HEK293 (cell line): ENCODE measurements around the gene GRHL3.

Experiments
- CTCF ChIA-PET: fragments of 350-600 bp; formaldehyde crosslinking; extraction: SDS; loops from one replicate; lab custom pipeline; 2021; ENCODE audit warnings: antibody characterized with exemption; lab: Yijun Ruan, JAX
- POLR2A ChIA-PET: fragments of 300-600 bp; formaldehyde crosslinking; extraction: SDS; loops from one replicate; lab custom pipeline; 2020; ENCODE audit warnings: antibody characterized with exemption, inconsistent platforms; lab: Yijun Ruan, JAX
- H3K27ac ChIP-seq: fragments of 200-500 bp; sonication (Bioruptor generic); 2 replicates; pipeline ENCODE4 v1.5.1; 2014; ENCODE audit warnings: low read depth, low read length, control low read depth, inconsistent platforms; ENCODE audit errors: extremely low read depth
- H3K36me3 ChIP-seq, 2 experiments: fragments of 200-500 bp in 1 of 2; sonication (Bioruptor generic) in 1 of 2; 1 replicate in 1 of 2; 2 replicates in 1 of 2; pipeline ENCODE4 v1.5.1; 2014 to 2017; ENCODE audit warnings: inconsistent platforms in 2 of 2, low read length in 2 of 2; ENCODE audit not compliant: control insufficient read depth in 2 of 2, insufficient read depth in 1 of 2
- H3K4me1 ChIP-seq: fragments of 200-500 bp; sonication (Bioruptor generic); 2 replicates; pipeline ENCODE4 v1.5.1; 2014; ENCODE audit warnings: mild to moderate bottlenecking, low read length, inconsistent platforms; ENCODE audit not compliant: control insufficient read depth, insufficient read depth
- H3K4me3 ChIP-seq: 2 replicates; pipeline ENCODE4 v1.5.1; 2011; ENCODE audit warnings: low read depth, mild to moderate bottlenecking, control low read depth, low read length, moderate library complexity
- H3K9me3 ChIP-seq: fragments of 200-500 bp; sonication (Bioruptor generic); 2 replicates; pipeline ENCODE4 v1.5.1; 2014; ENCODE audit warnings: low read depth, low read length, inconsistent platforms; ENCODE audit not compliant: control insufficient read depth, insufficient read depth
- GLI4 ChIP-seq: fragments of 450-650 bp; formaldehyde crosslinking; IDR thresholded peaks from 2 replicates; pipeline ENCODE4 v1.5.1; 2016; ENCODE audit warnings: missing biosample characterization, missing genetic modification characterization
- HOXC10 ChIP-seq: sonication (generic); formaldehyde crosslinking; IDR thresholded peaks from 2 replicates; pipeline ENCODE4 v1.8.1; 2023; ENCODE audit warnings: mild to moderate bottlenecking, missing genetic modification reagents
- IKZF3 ChIP-seq: fragments of 450-650 bp; IDR thresholded peaks from 2 replicates; pipeline ENCODE4 v1.5.0; 2018; ENCODE audit warnings: missing biosample characterization, mild to moderate bottlenecking, missing genetic modification characterization, moderate library complexity
- ZBTB48 ChIP-seq: fragments of 450-650 bp; formaldehyde crosslinking; IDR thresholded peaks from 2 replicates; pipeline ENCODE4 v1.5.1; 2016; ENCODE audit warnings: missing biosample characterization, missing genetic modification characterization
- ZBTB7A ChIP-seq: fragments of 450-650 bp; formaldehyde crosslinking; IDR thresholded peaks from 2 replicates; pipeline ENCODE4 v1.5.1; 2016; ENCODE audit warnings: low read depth, missing biosample characterization, missing genetic modification characterization
- ZNF16 ChIP-seq: fragments of 450-650 bp; formaldehyde crosslinking; IDR thresholded peaks from 2 replicates; pipeline ENCODE4 v1.5.1; 2016; ENCODE audit warnings: low read depth, missing biosample characterization, missing genetic modification characterization
- ZNF174 ChIP-seq: fragments of 450-650 bp; formaldehyde crosslinking; IDR thresholded peaks from 2 replicates; pipeline ENCODE4 v1.5.0; 2017; ENCODE audit warnings: missing biosample characterization, mild to moderate bottlenecking, missing genetic modification characterization
- ZNF202 ChIP-seq: fragments of 450-650 bp; formaldehyde crosslinking; IDR thresholded peaks from 2 replicates; pipeline ENCODE4 v1.5.1; 2016; ENCODE audit warnings: missing biosample characterization, missing genetic modification characterization, borderline replicate concordance
- ZNF362 ChIP-seq: fragments of 450-650 bp; formaldehyde crosslinking; IDR thresholded peaks from 2 replicates; pipeline ENCODE4 v1.5.1; 2016; ENCODE audit warnings: missing biosample characterization, missing genetic modification characterization
- ZNF391 ChIP-seq: fragments of 450-650 bp; formaldehyde crosslinking; IDR thresholded peaks from 2 replicates; pipeline ENCODE4 v1.5.1; 2016; ENCODE audit warnings: low read depth, missing biosample characterization, missing genetic modification characterization, borderline replicate concordance
- ZNF48 ChIP-seq: fragments of 450-650 bp; formaldehyde crosslinking; IDR thresholded peaks from 2 replicates; pipeline ENCODE4 v1.5.1; 2016; ENCODE audit warnings: missing biosample characterization, missing genetic modification characterization
- ZNF513 ChIP-seq: fragments of 450-650 bp; IDR thresholded peaks from 2 replicates; pipeline ENCODE4 v1.5.1; 2018; ENCODE audit warnings: missing biosample characterization, missing genetic modification characterization
- ZNF555 ChIP-seq: fragments of 450-650 bp; formaldehyde crosslinking; conservative IDR thresholded peaks from 2 replicates; pipeline ENCODE4 v1.5.1; 2017; ENCODE audit warnings: missing biosample characterization, mild to moderate bottlenecking, missing genetic modification characterization, inconsistent platforms
- ZNF560 ChIP-seq: fragments of 450-650 bp; formaldehyde crosslinking; IDR thresholded peaks from 2 replicates; pipeline ENCODE4 v1.5.1; 2017; ENCODE audit warnings: missing biosample characterization, missing genetic modification characterization, borderline replicate concordance
- ZNF621 ChIP-seq: fragments of 450-650 bp; formaldehyde crosslinking; IDR thresholded peaks from 2 replicates; pipeline ENCODE4 v1.5.1; 2017; ENCODE audit warnings: missing biosample characterization, missing genetic modification characterization
- ZNF654 ChIP-seq: fragments of 450-650 bp; formaldehyde crosslinking; IDR thresholded peaks from 2 replicates; pipeline ENCODE4 v1.5.1; 2016; ENCODE audit warnings: low read depth, missing biosample characterization, missing genetic modification characterization
- ZNF692 ChIP-seq: fragments of 450-650 bp; formaldehyde crosslinking; IDR thresholded peaks from 2 replicates; pipeline ENCODE4 v1.5.1; 2016; ENCODE audit warnings: missing biosample characterization, missing genetic modification characterization
- ZNF701 ChIP-seq: fragments of 450-650 bp; formaldehyde crosslinking; IDR thresholded peaks from 2 replicates; pipeline ENCODE4 v1.5.1; 2016; ENCODE audit warnings: missing biosample characterization, missing genetic modification characterization
- ZNF707 ChIP-seq: fragments of 450-650 bp; formaldehyde crosslinking; IDR thresholded peaks from 2 replicates; pipeline ENCODE4 v1.5.1; 2016; ENCODE audit warnings: missing biosample characterization, missing genetic modification characterization
- ZNF791 ChIP-seq: fragments of 450-650 bp; formaldehyde crosslinking; IDR thresholded peaks from 2 replicates; pipeline ENCODE4 v1.5.1; 2016; ENCODE audit warnings: missing biosample characterization, missing genetic modification characterization
- ZSCAN18 ChIP-seq: fragments of 450-650 bp; formaldehyde crosslinking; IDR thresholded peaks from 2 replicates; pipeline ENCODE4 v1.5.1; 2016; ENCODE audit warnings: missing biosample characterization, missing genetic modification characterization

The GRHL3 gene

GRCh38 chr1:24311234-24311633 is 7.9 kb upstream of the GRHL3 start:
- no peak for TF ChIP-seq ZNF202 (tag by site-specific recombination)
- no peak for TF ChIP-seq ZBTB48 (tag by site-specific recombination)
- no peak overlapping the region for H3K27ac ChIP-seq
- no peaks in the 10 kb centered on the region for H3K36me3 ChIP-seq
- ChIA-PET POLR2A (no interaction called here), CTCF (interaction anchor here (0.8 to 4.2 kb wide), 2 partner anchors 80 to 110 kb away, joined by 3 to 23 read pairs; no protein-coding TSS in a partner anchor)
- no peaks in the 10 kb centered on the region for H3K4me1 ChIP-seq
- H3K4me3 ChIP-seq = no peak overlapping the region
- no peaks in the 10 kb centered on the region for H3K9me3 ChIP-seq

GRCh38 chr1:24311741-24312140 is 7.4 kb upstream of the GRHL3 start:
- POLR2A ChIA-PET = interaction anchor here (1.4 kb wide), 1 partner anchor 10 kb away, joined by 4 read pairs; no protein-coding TSS in a partner anchor
- Histone ChIP-seq H3K4me3 (no peak overlapping the region), H3K4me1 (no peaks in the 10 kb centered on the region), H3K27ac (no peak overlapping the region), H3K36me3 (no peaks in the 10 kb centered on the region), H3K9me3 (no peaks in the 10 kb centered on the region)
- CTCF ChIA-PET = interaction anchor here (0.6 to 2.5 kb wide), 4 partner anchors 75 to 112 kb away, joined by 3 to 11 read pairs (median 4); no protein-coding TSS in a partner anchor
- TF ChIP-seq ZNF391 = no peak
- no peak for TF ChIP-seq ZNF560 (tag by site-specific recombination)
- TF ChIP-seq GLI4 = no peak
- no peak for TF ChIP-seq HOXC10 (CRISPR knock-in tag)
- no peak for TF ChIP-seq ZNF692

GRCh38 chr1:24315391-24315790 is 3.8 kb upstream of the GRHL3 start:
- no peak overlapping the region for H3K4me3 ChIP-seq
- TF ChIP-seq ZNF701 (tag by site-specific recombination) (no peak), ZNF791 (no peak), ZNF362 (tag by site-specific recombination) (no peak), ZNF48 (no peak), ZSCAN18 (no peak), ZNF654 (tag by site-specific recombination) (no peak), ZNF555 (tag by site-specific recombination) (no peak), IKZF3 (tag by site-specific recombination) (no peak), ZNF174 (tag by site-specific recombination) (no peak), ZNF707 (tag by site-specific recombination) (no peak), ZNF513 (tag by site-specific recombination) (no peak), ZBTB7A (tag by site-specific recombination) (no peak), ZNF621 (tag by site-specific recombination) (no peak), ZNF16 (tag by site-specific recombination) (no peak)
- POLR2A ChIA-PET = no interaction called here
- CTCF ChIA-PET = interaction anchor here (0.9 to 7.5 kb wide), 3 partner anchors 77 to 116 kb away, joined by 3 to 54 read pairs (median 3); no protein-coding TSS in a partner anchor
- H3K27ac ChIP-seq = no peak overlapping the region
- H3K36me3 ChIP-seq = no peaks in the 10 kb centered on the region
- H3K9me3 ChIP-seq = no peaks in the 10 kb centered on the region
- H3K4me1 ChIP-seq = peaks cover 8% of the 10 kb centered on the region
